OCI-LY1 (cell line): ENCODE measurements around the gene POU2F1.
A peak's percentile ranks its signal among the peaks of the same experiment; 100 is the strongest.

ENCODE experiments used
- H2AFZ ChIP-seq: fragments of 200-600 bp; sonication (generic), shearing (Covaris generic); 2 replicates; pipeline ENCODE4 v1.6.0; 2014; ENCODE audit warnings: antibody characterized with exemption, mild to moderate bottlenecking, low read length
- H3F3A ChIP-seq: fragments of 200-600 bp; sonication (generic), shearing (Covaris generic); 2 replicates; pipeline ENCODE4 v1.6.0; 2014; ENCODE audit warnings: mild to moderate bottlenecking, antibody characterized with exemption, low read length, moderate library complexity; ENCODE audit not compliant: insufficient read depth
- H3K27ac ChIP-seq: fragments of 200-600 bp; sonication (generic); 2 replicates; pipeline ENCODE4 v1.5.1; 2014; ENCODE audit warnings: low read length, mixed run types, mild to moderate bottlenecking, low read depth; ENCODE audit not compliant: poor library complexity, severe bottlenecking
- H3K27me3 ChIP-seq: fragments of 200-600 bp; sonication (generic); 2 replicates; pipeline ENCODE4 v1.6.0; 2014; ENCODE audit warnings: antibody characterized with exemption, mild to moderate bottlenecking, low read length, moderate library complexity; ENCODE audit not compliant: insufficient read depth
- H3K36me3 ChIP-seq: fragments of 200-600 bp; sonication (generic); 2 replicates; pipeline ENCODE4 v1.6.1; 2014; ENCODE audit warnings: mild to moderate bottlenecking, antibody characterized with exemption, low read length, moderate library complexity, mixed read lengths; ENCODE audit not compliant: insufficient read depth
- H3K4me1 ChIP-seq: fragments of 200-600 bp; sonication (generic); 2 replicates; pipeline ENCODE4 v1.5.1; 2014; ENCODE audit warnings: mild to moderate bottlenecking, low read length, moderate library complexity; ENCODE audit not compliant: insufficient read depth, severe bottlenecking
- H3K4me2 ChIP-seq: fragments of 200-600 bp; sonication (generic), shearing (Covaris generic); 2 replicates; pipeline ENCODE4 v1.6.1; 2014; ENCODE audit warnings: low read length
- H3K4me3 ChIP-seq: fragments of 200-600 bp; sonication (generic); 2 replicates; pipeline ENCODE4 v1.5.1; 2014; ENCODE audit warnings: low read length, low read depth, mild to moderate bottlenecking, mixed read lengths; ENCODE audit not compliant: poor library complexity, severe bottlenecking
- H3K79me2 ChIP-seq: fragments of 200-600 bp; shearing (Covaris generic); 2 replicates; pipeline ENCODE4 v1.6.1; 2016; ENCODE audit warnings: mixed run types, low read length, mixed read lengths; ENCODE audit not compliant: insufficient read depth
- H3K9ac ChIP-seq: fragments of 200-600 bp; sonication (generic), shearing (Covaris generic); 2 replicates; pipeline ENCODE4 v1.6.1; 2014; ENCODE audit warnings: mild to moderate bottlenecking, low read length, mixed read lengths
- H3K9me2 ChIP-seq: fragments of 200-600 bp; sonication (generic), shearing (Covaris generic); 2 replicates; pipeline ENCODE4 v1.6.1; 2014; ENCODE audit warnings: low read depth, mild to moderate bottlenecking, low read length, mixed read lengths
- H3K9me3 ChIP-seq: fragments of 200-600 bp; shearing (Covaris generic); 2 replicates; pipeline ENCODE4 v1.6.1; 2014; ENCODE audit warnings: low read length, mixed read lengths
- H4K20me1 ChIP-seq: fragments of 200-600 bp; sonication (generic), shearing (Covaris generic); 2 replicates; pipeline ENCODE4 v1.6.0; 2016; ENCODE audit warnings: mild to moderate bottlenecking, low read length; ENCODE audit not compliant: insufficient read depth
- EZH2 ChIP-seq: fragments of 200-600 bp; sonication (generic), shearing (Covaris generic); IDR thresholded peaks from 2 replicates; pipeline ENCODE4 v1.8.0; 2017; ENCODE audit warnings: borderline replicate concordance, mixed run types, mild to moderate bottlenecking, antibody characterized with exemption, low read length, moderate library complexity, mixed read lengths
- TF ChIP-seq, protein P1 (sequence below): fragments of 200-600 bp; sonication (generic), shearing (Covaris generic); IDR thresholded peaks from 2 replicates; pipeline ENCODE4 v1.5.1; 2017; ENCODE audit warnings: mild to moderate bottlenecking, antibody characterized with exemption, low read length, moderate library complexity, mixed read lengths

The POU2F1 gene

DNA sequence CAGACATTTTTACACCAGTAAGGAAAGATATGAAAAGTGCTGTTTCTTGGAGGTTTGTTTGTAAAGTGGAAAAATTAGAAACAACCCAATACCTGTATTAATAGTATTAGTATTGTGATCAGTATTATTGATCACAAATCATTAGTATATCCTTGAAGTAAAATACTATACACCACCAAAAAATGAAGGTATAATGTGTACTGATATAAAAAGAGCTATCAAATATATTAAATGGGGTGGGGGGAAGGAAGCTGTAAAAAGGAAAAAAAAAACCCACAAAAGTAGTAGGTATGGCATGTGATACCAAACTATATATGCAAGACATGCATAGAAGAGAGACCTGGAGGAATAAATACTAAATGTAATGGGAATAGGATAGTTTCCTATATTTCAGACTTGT lies 46.3 kb downstream of the POU2F1 start:
- TF ChIP-seq EZH2, result no peak
- TF ChIP-seq, protein P1, sequence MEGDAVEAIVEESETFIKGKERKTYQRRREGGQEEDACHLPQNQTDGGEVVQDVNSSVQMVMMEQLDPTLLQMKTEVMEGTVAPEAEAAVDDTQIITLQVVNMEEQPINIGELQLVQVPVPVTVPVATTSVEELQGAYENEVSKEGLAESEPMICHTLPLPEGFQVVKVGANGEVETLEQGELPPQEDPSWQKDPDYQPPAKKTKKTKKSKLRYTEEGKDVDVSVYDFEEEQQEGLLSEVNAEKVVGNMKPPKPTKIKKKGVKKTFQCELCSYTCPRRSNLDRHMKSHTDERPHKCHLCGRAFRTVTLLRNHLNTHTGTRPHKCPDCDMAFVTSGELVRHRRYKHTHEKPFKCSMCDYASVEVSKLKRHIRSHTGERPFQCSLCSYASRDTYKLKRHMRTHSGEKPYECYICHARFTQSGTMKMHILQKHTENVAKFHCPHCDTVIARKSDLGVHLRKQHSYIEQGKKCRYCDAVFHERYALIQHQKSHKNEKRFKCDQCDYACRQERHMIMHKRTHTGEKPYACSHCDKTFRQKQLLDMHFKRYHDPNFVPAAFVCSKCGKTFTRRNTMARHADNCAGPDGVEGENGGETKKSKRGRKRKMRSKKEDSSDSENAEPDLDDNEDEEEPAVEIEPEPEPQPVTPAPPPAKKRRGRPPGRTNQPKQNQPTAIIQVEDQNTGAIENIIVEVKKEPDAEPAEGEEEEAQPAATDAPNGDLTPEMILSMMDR, result no peak
- no peaks in the 10 kb centered on the region for H3K79me2 ChIP-seq
- H3K9me2 ChIP-seq, result no peaks in the 10 kb centered on the region
- no peaks in the 10 kb centered on the region for H4K20me1 ChIP-seq
- no peak overlapping the region for H3K9ac ChIP-seq
- no peak overlapping the region for H2AFZ ChIP-seq
- no peak overlapping the region for H3K4me2 ChIP-seq
- no peaks in the 10 kb centered on the region for H3K36me3 ChIP-seq
- no peak overlapping the region for H3K4me3 ChIP-seq
- no peak overlapping the region for H3K27ac ChIP-seq
- no peaks in the 10 kb centered on the region for H3K9me3 ChIP-seq
- H3K4me1 ChIP-seq, result peaks cover 60% of the 10 kb centered on the region
- no peaks in the 10 kb centered on the region for H3F3A ChIP-seq
- no peaks in the 10 kb centered on the region for H3K27me3 ChIP-seq

- no peak overlapping the region for H3K4me3 ChIP-seq
- no peaks in the 10 kb centered on the region for H3K9me2 ChIP-seq
- no peak for TF ChIP-seq EZH2
- TF ChIP-seq, protein P1, result no peak
- no peaks in the 10 kb centered on the region for H3K79me2 ChIP-seq
- H3K27ac ChIP-seq, result peak overlapping the region; percentile 72
- no peaks in the 10 kb centered on the region for H3K36me3 ChIP-seq
- peak overlapping the region; percentile 31 for H3K4me2 ChIP-seq
- H3K9me3 ChIP-seq, result no peaks in the 10 kb centered on the region
- H4K20me1 ChIP-seq, result no peaks in the 10 kb centered on the region
- no peaks in the 10 kb centered on the region for H3F3A ChIP-seq
- peaks cover 72% of the 10 kb centered on the region for H3K4me1 ChIP-seq
- H3K27me3 ChIP-seq, result no peaks in the 10 kb centered on the region
- H3K9ac ChIP-seq, result peak overlapping the region; percentile 10; the same call in 1 of the 2 replicates
- 0 out of 2 replicates have a peak overlapping the region, but pooled peaks have one; percentile 40 for H2AFZ ChIP-seq
Observed at GRCh38 chr1:167268347-167268787, 47.7 kb downstream of the POU2F1 start.

GRCh38 chr1:167270349-167271092 lies 49.8 kb downstream of the POU2F1 start:
- no peaks in the 10 kb centered on the region for H3K9me2 ChIP-seq
- no peaks in the 10 kb centered on the region for H3K79me2 ChIP-seq
- TF ChIP-seq EZH2, result no peak
- TF ChIP-seq, protein P1, result peak; percentile 15; the same call in 1 of the 2 replicates
- peak overlapping the region; percentile 72 for H3K27ac ChIP-seq
- H2AFZ ChIP-seq, result no peak overlapping the region
- peak overlapping the region; percentile 4; the same call in 1 of the 2 replicates for H3K4me2 ChIP-seq
- no peaks in the 10 kb centered on the region for H3K36me3 ChIP-seq
- H3K27me3 ChIP-seq, result no peaks in the 10 kb centered on the region
- peaks cover 72% of the 10 kb centered on the region for H3K4me1 ChIP-seq
- no peaks in the 10 kb centered on the region for H3K9me3 ChIP-seq
- H4K20me1 ChIP-seq, result no peaks in the 10 kb centered on the region
- H3K9ac ChIP-seq, result peak overlapping the region; percentile 11; the same call in 1 of the 2 replicates
- no peaks in the 10 kb centered on the region for H3F3A ChIP-seq
- no peak overlapping the region for H3K4me3 ChIP-seq
